SU-DHL-6 (cell line): ENCODE results near the gene FIZ1.

ENCODE experiments used
- H2AFZ ChIP-seq: fragments of 200-600 bp; sonication (generic); 2 replicates; pipeline ENCODE4 v1.6.1; 2014; ENCODE audit warnings: low read depth, mild to moderate bottlenecking, moderate library complexity, mixed read lengths, antibody characterized with exemption, low read length; ENCODE audit not compliant: severe bottlenecking
- H3F3A ChIP-seq: fragments of 200-600 bp; shearing (Covaris generic); 2 replicates; pipeline ENCODE4 v1.6.0; 2016; ENCODE audit warnings: antibody characterized with exemption, mild to moderate bottlenecking; ENCODE audit not compliant: insufficient read depth
- H3K27ac ChIP-seq: fragments of 200-600 bp; sonication (generic); 2 replicates; pipeline ENCODE4 v1.5.1; 2016; ENCODE audit warnings: low read depth, mild to moderate bottlenecking, low read length, moderate library complexity, mixed read lengths
- H3K27me3 ChIP-seq: fragments of 200-600 bp; sonication (generic), shearing (Covaris generic); 2 replicates; pipeline ENCODE4 v1.6.0; 2014; ENCODE audit warnings: mild to moderate bottlenecking, low read length
- H3K36me3 ChIP-seq: fragments of 200-600 bp; sonication (generic); 2 replicates; pipeline ENCODE4 v1.6.1; 2014; ENCODE audit warnings: mild to moderate bottlenecking, low read length, mixed read lengths
- H3K4me2 ChIP-seq: fragments of 300-600, 200-600 bp; shearing (Covaris generic), sonication (generic); 2 replicates; pipeline ENCODE4 v1.6.0; 2014; ENCODE audit warnings: low read length, low read depth, mild to moderate bottlenecking; ENCODE audit not compliant: poor library complexity, severe bottlenecking
- H3K4me3 ChIP-seq: fragments of 200-600 bp; sonication (generic); 2 replicates; pipeline ENCODE4 v1.5.1; 2014; ENCODE audit warnings: antibody characterized with exemption, low read length, mild to moderate bottlenecking, mixed read lengths; ENCODE audit not compliant: insufficient read depth, poor library complexity, severe bottlenecking
- H3K79me2 ChIP-seq: fragments of 200-600 bp; sonication (generic); 2 replicates; pipeline ENCODE4 v1.6.1; 2014; ENCODE audit warnings: mild to moderate bottlenecking, low read length, moderate library complexity; ENCODE audit not compliant: insufficient read depth
- H3K9ac ChIP-seq: fragments of 200-600 bp; sonication (generic); 2 replicates; pipeline ENCODE4 v1.7.0; 2014; ENCODE audit warnings: mild to moderate bottlenecking, low read length
- H3K9me2 ChIP-seq: fragments of 200-600 bp; sonication (generic); replicated peaks from 2 replicates; pipeline ENCODE4 v1.6.1; 2014; ENCODE audit warnings: low read length; ENCODE audit not compliant: insufficient read depth
- H3K9me3 ChIP-seq: fragments of 200-600 bp; sonication (generic); 2 replicates; pipeline ENCODE4 v1.6.1; 2014; ENCODE audit warnings: low read length, mixed read lengths; ENCODE audit not compliant: insufficient read depth
- H4K20me1 ChIP-seq: fragments of 200-600 bp; sonication (generic); 2 replicates; pipeline ENCODE4 v1.6.1; 2014; ENCODE audit warnings: low read depth, mild to moderate bottlenecking, antibody characterized with exemption, low read length, moderate library complexity, mixed read lengths
- CTCF ChIP-seq: fragments of 200-600 bp; sonication (generic); IDR thresholded peaks from one replicate; pipeline ENCODE4 v1.5.1; 2017; ENCODE audit warnings: antibody characterized with exemption, mild to moderate bottlenecking, low read length, moderate library complexity; ENCODE audit not compliant: insufficient read depth, poor library complexity, severe bottlenecking
- EZH2phosphoT487 ChIP-seq: fragments of 200-600 bp; sonication (generic), shearing (Covaris generic); conservative IDR thresholded peaks from 2 replicates; pipeline ENCODE4 v1.6.1; 2018; ENCODE audit warnings: mild to moderate bottlenecking, antibody characterized with exemption, low read length, moderate library complexity, mixed read lengths

FIZ1 gene

GRCh38 chr19:55622242-55622969 is 23.1 kb upstream of the FIZ1 start:
- Histone ChIP-seq H3K79me2 (no peaks in the 10 kb centered on the region), H3K27ac (no peak overlapping the region), H2AFZ (no peak overlapping the region), H3K27me3 (no peaks in the 10 kb centered on the region), H3K4me2 (no peak overlapping the region), H3K9me2 (no peaks in the 10 kb centered on the region), H3K9ac (no peak overlapping the region), H3K4me3 (no peak overlapping the region), H3F3A (peaks cover 20% of the 10 kb centered on the region), H3K9me3 (no peaks in the 10 kb centered on the region), H4K20me1 (no peaks in the 10 kb centered on the region), H3K36me3 (no peaks in the 10 kb centered on the region)
- TF ChIP-seq EZH2phosphoT487 (no peak), CTCF (no peak)

DNA sequence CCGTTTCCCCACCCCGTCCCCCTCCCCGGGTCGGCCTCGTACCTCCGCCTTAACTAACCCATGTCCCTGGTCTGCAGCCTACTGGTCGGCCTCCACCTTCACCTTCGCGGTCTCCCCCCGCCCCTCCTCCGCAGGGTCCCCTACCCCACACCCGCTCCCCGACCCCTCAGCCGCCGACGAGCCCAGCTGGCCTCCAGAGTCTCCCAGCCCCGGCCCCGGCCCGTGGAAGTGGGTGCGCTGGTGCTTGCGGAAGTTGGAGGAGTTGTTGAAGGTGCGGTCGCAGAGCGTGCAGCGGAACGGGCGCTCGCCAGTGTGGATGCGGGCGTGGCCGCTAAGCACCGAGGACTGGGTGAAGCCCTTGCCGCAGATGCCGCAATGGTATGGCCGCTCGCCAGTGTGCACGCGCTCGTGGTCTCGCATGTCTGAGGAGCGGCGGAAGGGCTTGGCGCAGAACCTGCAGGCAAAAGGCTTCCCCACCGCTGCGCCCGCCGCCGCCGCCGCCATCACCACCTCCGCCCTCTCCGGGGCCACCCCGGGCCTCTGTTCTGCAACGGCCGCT is 22.4 kb upstream of the FIZ1 start:
- no peak for TF ChIP-seq CTCF
- no peak for TF ChIP-seq EZH2phosphoT487
- Histone ChIP-seq H3K4me3 (no peak overlapping the region), H3K79me2 (no peaks in the 10 kb centered on the region), H3K9me3 (no peaks in the 10 kb centered on the region), H4K20me1 (no peaks in the 10 kb centered on the region), H2AFZ (no peak overlapping the region), H3K27ac (no peak overlapping the region), H3K9me2 (no peaks in the 10 kb centered on the region), H3K27me3 (no peaks in the 10 kb centered on the region), H3K9ac (no peak overlapping the region), H3F3A (peaks cover 20% of the 10 kb centered on the region), H3K4me2 (no peak overlapping the region), H3K36me3 (no peaks in the 10 kb centered on the region)

DNA sequence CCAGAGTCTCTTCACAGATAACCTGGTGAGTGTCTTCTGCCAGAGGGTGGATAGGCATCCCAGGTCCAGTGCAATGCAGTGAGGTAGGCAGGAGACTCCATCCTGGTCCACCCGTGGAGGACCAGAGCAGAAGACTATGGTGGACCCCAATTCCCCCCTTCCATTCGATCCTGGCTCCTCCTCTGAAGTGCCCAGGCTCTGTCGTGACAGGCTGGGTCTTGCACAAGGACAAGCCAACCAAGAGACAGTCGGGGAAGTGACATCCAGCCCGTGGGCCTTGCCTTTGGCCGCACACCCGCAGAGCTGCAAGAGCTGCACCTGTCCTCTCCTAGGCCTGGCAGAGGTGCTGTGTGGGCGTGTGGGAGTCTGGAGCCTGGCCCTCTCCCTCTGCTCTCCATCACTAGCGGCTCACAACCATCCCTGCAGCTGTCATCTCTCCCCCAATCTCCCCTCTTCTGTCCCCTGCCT is 21.9 kb upstream of the FIZ1 start:
- no peaks in the 10 kb centered on the region for H3K9me2 ChIP-seq
- TF ChIP-seq CTCF (no peak), EZH2phosphoT487 (no peak)
- H3K4me2 ChIP-seq = no peak overlapping the region
- H3F3A ChIP-seq = peaks cover 20% of the 10 kb centered on the region
- no peak overlapping the region for H3K4me3 ChIP-seq
- no peaks in the 10 kb centered on the region for H3K79me2 ChIP-seq
- no peak overlapping the region for H3K9ac ChIP-seq
- H3K9me3 ChIP-seq = no peaks in the 10 kb centered on the region
- H3K36me3 ChIP-seq = no peaks in the 10 kb centered on the region
- no peaks in the 10 kb centered on the region for H3K27me3 ChIP-seq
- no peak overlapping the region for H3K27ac ChIP-seq
- no peaks in the 10 kb centered on the region for H4K20me1 ChIP-seq
- no peak overlapping the region for H2AFZ ChIP-seq
